ENCODE data around the gene FADS2.

The FADS2 gene

GRCh38 chr11:61887839-61888494, 59.9 kb downstream of the FADS2 start:
- peaks cover 39% of the 10 kb centered on the region for H3K4me1 ChIP-seq (ENCODE audit: control insufficient read depth, low read length)

GRCh38 chr11:61888590-61888989, 60.5 kb downstream of the FADS2 start:
- Histone ChIP-seq H3K4me3 (ENCODE audit: low read length) (no peak overlapping the region), H3K4me2 (ENCODE audit: low read length) (no peak overlapping the region), H3K79me2 (ENCODE audit: control insufficient read depth, low read length) (peaks cover 29% of the 10 kb centered on the region), H3K27me3 (ENCODE audit: control insufficient read depth, low read length) (no peaks in the 10 kb centered on the region), H3K4me1 (ENCODE audit: control insufficient read depth, low read length) (peaks cover 39% of the 10 kb centered on the region), H3K9me2 (replicated peaks; ENCODE audit: control insufficient read depth, low read length) (no peaks in the 10 kb centered on the region), H3K27ac (ENCODE audit: low read depth, low read length) (no peak overlapping the region), H3K9me3 (ENCODE audit: control insufficient read depth, insufficient read depth, low read length) (peaks cover 5% of the 10 kb centered on the region; the same call in 1 of the 2 replicates), H4K20me1 (ENCODE audit: control insufficient read depth, insufficient read depth, low read depth, low read length) (no peaks in the 10 kb centered on the region), H3K36me3 (ENCODE audit: control insufficient read depth, low read length) (peaks cover 4% of the 10 kb centered on the region), H3F3A (ENCODE audit: control insufficient read depth, insufficient read depth) (peaks cover 7% of the 10 kb centered on the region)
- no peak for TF ChIP-seq EZH2phosphoT487 (IDR thresholded peaks at IDR 0.05; ENCODE audit: borderline replicate concordance, low read length)
- TF ChIP-seq, protein P1, sequence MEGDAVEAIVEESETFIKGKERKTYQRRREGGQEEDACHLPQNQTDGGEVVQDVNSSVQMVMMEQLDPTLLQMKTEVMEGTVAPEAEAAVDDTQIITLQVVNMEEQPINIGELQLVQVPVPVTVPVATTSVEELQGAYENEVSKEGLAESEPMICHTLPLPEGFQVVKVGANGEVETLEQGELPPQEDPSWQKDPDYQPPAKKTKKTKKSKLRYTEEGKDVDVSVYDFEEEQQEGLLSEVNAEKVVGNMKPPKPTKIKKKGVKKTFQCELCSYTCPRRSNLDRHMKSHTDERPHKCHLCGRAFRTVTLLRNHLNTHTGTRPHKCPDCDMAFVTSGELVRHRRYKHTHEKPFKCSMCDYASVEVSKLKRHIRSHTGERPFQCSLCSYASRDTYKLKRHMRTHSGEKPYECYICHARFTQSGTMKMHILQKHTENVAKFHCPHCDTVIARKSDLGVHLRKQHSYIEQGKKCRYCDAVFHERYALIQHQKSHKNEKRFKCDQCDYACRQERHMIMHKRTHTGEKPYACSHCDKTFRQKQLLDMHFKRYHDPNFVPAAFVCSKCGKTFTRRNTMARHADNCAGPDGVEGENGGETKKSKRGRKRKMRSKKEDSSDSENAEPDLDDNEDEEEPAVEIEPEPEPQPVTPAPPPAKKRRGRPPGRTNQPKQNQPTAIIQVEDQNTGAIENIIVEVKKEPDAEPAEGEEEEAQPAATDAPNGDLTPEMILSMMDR (IDR thresholded peaks at IDR 0.05; ENCODE audit: low read depth, low read length, poor library complexity, severe bottlenecking) = no peak

More at GRCh38 chr11:61887839-61888494, 59.9 kb downstream of the FADS2 start:
- H3K4me3 ChIP-seq (ENCODE audit: low read length) = no peak overlapping the region
- peaks cover 5% of the 10 kb centered on the region; the same call in 1 of the 2 replicates for H3K9me3 ChIP-seq (ENCODE audit: control insufficient read depth, insufficient read depth, low read length)
- no peak overlapping the region for H3K4me2 ChIP-seq (ENCODE audit: low read length)
- no peaks in the 10 kb centered on the region for H3K27me3 ChIP-seq (ENCODE audit: control insufficient read depth, low read length)
- H3F3A ChIP-seq (ENCODE audit: control insufficient read depth, insufficient read depth) = peaks cover 10% of the 10 kb centered on the region
- TF ChIP-seq EZH2phosphoT487 (IDR thresholded peaks at IDR 0.05; ENCODE audit: borderline replicate concordance, low read length) = no peak
- TF ChIP-seq, protein P1 (IDR thresholded peaks at IDR 0.05; ENCODE audit: low read depth, low read length, poor library complexity, severe bottlenecking) = no peak
- peaks cover 29% of the 10 kb centered on the region for H3K79me2 ChIP-seq (ENCODE audit: control insufficient read depth, low read length)
- H3K27ac ChIP-seq (ENCODE audit: low read depth, low read length) = no peak overlapping the region
- no peaks in the 10 kb centered on the region for H3K9me2 ChIP-seq (replicated peaks; ENCODE audit: control insufficient read depth, low read length)
- peaks cover 4% of the 10 kb centered on the region for H3K36me3 ChIP-seq (ENCODE audit: control insufficient read depth, low read length)
- no peaks in the 10 kb centered on the region for H4K20me1 ChIP-seq (ENCODE audit: control insufficient read depth, insufficient read depth, low read depth, low read length)

DNA sequence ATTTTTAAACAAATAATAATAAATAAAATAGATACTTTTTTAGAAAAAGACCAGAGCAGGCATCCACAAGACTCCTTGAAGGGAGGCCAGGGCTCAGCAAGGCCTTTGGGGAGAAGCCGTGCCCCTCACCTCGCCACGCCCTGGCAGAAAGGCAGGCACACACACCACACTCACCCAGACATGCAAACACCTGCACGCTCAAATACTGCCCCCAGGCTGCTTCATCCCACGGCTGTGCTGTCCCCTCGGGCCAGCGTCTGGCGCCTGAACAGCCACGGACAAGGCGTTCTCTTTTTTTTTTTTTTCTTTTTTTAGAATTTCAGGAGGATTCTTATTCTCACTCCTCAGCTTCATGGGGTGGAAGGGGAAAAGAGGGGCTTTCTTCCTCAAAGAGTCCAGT, 61.7 kb downstream of the FADS2 start:
- Histone ChIP-seq H3K4me3 (ENCODE audit: low read length) (peak overlapping the region; percentile 85), H4K20me1 (ENCODE audit: control insufficient read depth, insufficient read depth, low read depth, low read length) (no peaks in the 10 kb centered on the region), H3K4me2 (ENCODE audit: low read length) (peak overlapping the region; percentile 99), H3K4me1 (ENCODE audit: control insufficient read depth, low read length) (peaks cover 41% of the 10 kb centered on the region), H3K27me3 (ENCODE audit: control insufficient read depth, low read length) (no peaks in the 10 kb centered on the region), H3K36me3 (ENCODE audit: control insufficient read depth, low read length) (peaks cover 4% of the 10 kb centered on the region), H3K79me2 (ENCODE audit: control insufficient read depth, low read length) (peaks cover 29% of the 10 kb centered on the region), H3K9me3 (ENCODE audit: control insufficient read depth, insufficient read depth, low read length) (peaks cover 5% of the 10 kb centered on the region; the same call in 1 of the 2 replicates), H3F3A (ENCODE audit: control insufficient read depth, insufficient read depth) (peaks cover 7% of the 10 kb centered on the region), H3K9me2 (replicated peaks; ENCODE audit: control insufficient read depth, low read length) (no peaks in the 10 kb centered on the region), H3K27ac (ENCODE audit: low read depth, low read length) (no peak overlapping the region)
- no peak for TF ChIP-seq EZH2phosphoT487 (IDR thresholded peaks at IDR 0.05; ENCODE audit: borderline replicate concordance, low read length)
- TF ChIP-seq, protein P1 (IDR thresholded peaks at IDR 0.05; ENCODE audit: low read depth, low read length, poor library complexity, severe bottlenecking) = no peak
